Esophagus squamous epithelium (tissue), 5 donors: Measurements from ENCODE around the gene WDR36. TPM values are rescaled to one million over a fixed set of nuclear protein-coding genes. Genes with fewer than 3 reads are reported as not detected.

Experiments
- DNase-seq: peaks from one replicate; lab custom pipeline; 2025; lab: John Stamatoyannopoulos, UW
- H3K27ac ChIP-seq, 4 donors: fragments of 200-600 bp; sonication (generic); one replicate each; pipeline ENCODE4 v1.5.1; 2016 to 2019; ENCODE audit warnings: mild to moderate bottlenecking in 1 of 4
- H3K27me3 ChIP-seq, 4 donors: fragments of 200-600 bp; sonication (generic); 1 replicate in 3 of 4; 2 replicates in 1 of 4; pipeline versions ENCODE4 v1.5.1 to v1.6.0; 2017 to 2021; ENCODE audit warnings: antibody characterized with exemption in 1 of 4
- H3K36me3 ChIP-seq, 3 donors: fragments of 200-600 bp; sonication (generic); one replicate each; pipeline ENCODE4 v1.5.1; 2016 to 2019
- H3K4me1 ChIP-seq, 3 donors: fragments of 200-600 bp; sonication (generic); one replicate each; pipeline ENCODE4 v1.5.1; 2017 to 2019
- H3K4me3 ChIP-seq, 4 donors: fragments of 200-600 bp; sonication (generic); 1 replicate in 3 of 4; 2 replicates in 1 of 4; pipeline ENCODE4 v1.5.1; 2016 to 2019; ENCODE audit warnings: mild to moderate bottlenecking in 2 of 4, moderate library complexity in 1 of 4
- H3K9me3 ChIP-seq, 3 donors: fragments of 200-600 bp; sonication (generic); one replicate each; pipeline ENCODE4 v1.5.1; 2016 to 2019
- POLR2A ChIP-seq, 4 donors: fragments of 450-650 bp; IDR thresholded peaks; one replicate each; pipeline ENCODE4 v1.6.1; 2017; ENCODE audit warnings: antibody characterized with exemption in 4 of 4, mild to moderate bottlenecking in 4 of 4, moderate library complexity in 3 of 4
- WGBS, 2 donors: methylation state at CpG; one replicate each; pipeline ENCODE4 v1.1.5; 2018; 5-methylcytosine and 5-hydroxymethylcytosine counted together
- intact Hi-C: fragments of 100-400 bp; cut with DNase I; formaldehyde crosslinking; loops from one replicate; pipeline ENCODE4 v1.15.0; 2022
- total RNA-seq, 4 donors: library from RNA; depleted of rRNA; stranded (reverse); fragments of >200 nt; gene quantifications; one replicate each; pipeline ENCODE4 v1.1.0, GENCODE V29; 2016
- TF ChIP-seq, protein P1 (sequence below), 6 experiments: fragments of 450-650 bp in 4 of 6; fragments of 200-600 bp in 2 of 6; sonication (generic) in 2 of 6; IDR thresholded peaks; one replicate each; pipeline ENCODE4 v1.5.1; 2016 to 2019; ENCODE audit warnings: antibody characterized with exemption in 6 of 6, mild to moderate bottlenecking in 4 of 6, moderate library complexity in 4 of 6
- donor health status: DM: yes; HTN: yes; CAD: no.

WDR36 gene
- total RNA-seq, 4 donors from 2014 or later = 13.7 to 42.5 (median 28.3) TPM

DNA sequence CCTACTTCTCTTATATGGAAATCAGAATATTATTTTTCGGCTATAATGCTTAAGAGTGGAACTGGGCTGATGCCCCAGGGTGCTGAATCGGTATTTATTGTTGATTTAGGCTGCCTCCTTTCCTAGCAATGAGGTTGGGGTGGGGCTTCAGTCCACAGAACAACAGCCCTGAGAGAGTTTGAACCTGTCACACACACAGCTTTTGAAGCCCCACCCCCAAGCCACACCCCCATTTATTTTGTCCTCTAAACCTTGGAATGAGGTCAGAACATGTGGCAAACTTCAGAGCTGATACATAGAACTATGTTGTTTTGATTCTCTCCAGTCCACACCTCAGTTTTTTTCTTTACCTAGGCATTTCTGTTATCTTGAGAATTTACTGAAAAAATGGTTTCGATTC lies 80.4 kb downstream of the WDR36 start:
- Histone ChIP-seq H3K4me3 (no peak overlapping the region), H3K36me3 (no peaks in the 10 kb centered on the region)

DNA sequence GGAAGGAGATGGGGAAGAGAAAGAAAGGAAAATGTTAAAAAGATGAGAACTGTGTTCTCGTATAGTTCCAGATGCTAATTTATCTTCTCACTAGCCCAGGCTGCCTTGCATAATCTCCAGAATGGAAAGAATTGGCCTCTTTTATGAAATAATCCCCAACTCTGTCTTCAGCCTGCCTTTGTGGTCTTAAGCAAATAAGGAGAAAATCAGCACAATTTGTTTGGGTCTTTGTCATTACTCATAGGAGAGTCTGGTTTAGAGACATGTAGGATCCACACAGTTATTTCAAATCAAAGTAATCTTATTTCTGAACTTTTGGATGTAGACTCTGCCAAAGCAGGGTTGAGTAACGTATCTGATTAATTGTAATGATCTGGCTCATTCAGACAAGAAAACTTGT lies 81.3 kb downstream of the WDR36 start:
- WGBS, 2 donors = 60 to 71% methylated on average over 2 of the region's 2 CpGs
- TF ChIP-seq POLR2A (IDR thresholded peaks at IDR 0.05) = no peak
- TF ChIP-seq, protein P1, sequence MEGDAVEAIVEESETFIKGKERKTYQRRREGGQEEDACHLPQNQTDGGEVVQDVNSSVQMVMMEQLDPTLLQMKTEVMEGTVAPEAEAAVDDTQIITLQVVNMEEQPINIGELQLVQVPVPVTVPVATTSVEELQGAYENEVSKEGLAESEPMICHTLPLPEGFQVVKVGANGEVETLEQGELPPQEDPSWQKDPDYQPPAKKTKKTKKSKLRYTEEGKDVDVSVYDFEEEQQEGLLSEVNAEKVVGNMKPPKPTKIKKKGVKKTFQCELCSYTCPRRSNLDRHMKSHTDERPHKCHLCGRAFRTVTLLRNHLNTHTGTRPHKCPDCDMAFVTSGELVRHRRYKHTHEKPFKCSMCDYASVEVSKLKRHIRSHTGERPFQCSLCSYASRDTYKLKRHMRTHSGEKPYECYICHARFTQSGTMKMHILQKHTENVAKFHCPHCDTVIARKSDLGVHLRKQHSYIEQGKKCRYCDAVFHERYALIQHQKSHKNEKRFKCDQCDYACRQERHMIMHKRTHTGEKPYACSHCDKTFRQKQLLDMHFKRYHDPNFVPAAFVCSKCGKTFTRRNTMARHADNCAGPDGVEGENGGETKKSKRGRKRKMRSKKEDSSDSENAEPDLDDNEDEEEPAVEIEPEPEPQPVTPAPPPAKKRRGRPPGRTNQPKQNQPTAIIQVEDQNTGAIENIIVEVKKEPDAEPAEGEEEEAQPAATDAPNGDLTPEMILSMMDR (IDR thresholded peaks at IDR 0.05) = no peak
- DNase-seq = no peak
- no peaks in the 10 kb centered on the region for H3K36me3 ChIP-seq
- no peak overlapping the region for H3K4me3 ChIP-seq
- no peaks in the 10 kb centered on the region for H3K4me1 ChIP-seq
- H3K9me3 ChIP-seq = no peaks in the 10 kb centered on the region
- no peak overlapping the region for H3K27ac ChIP-seq
- intact Hi-C loops = no loop called here
- H3K27me3 ChIP-seq = no peaks in the 10 kb centered on the region

More for the DNA sequence above, 80.4 kb downstream of the WDR36 start:
- Histone ChIP-seq H3K27me3 (no peaks in the 10 kb centered on the region), H3K4me1 (no peaks in the 10 kb centered on the region), H3K9me3 (no peaks in the 10 kb centered on the region), H3K27ac (no peak overlapping the region)
- DNase-seq = no peak
- 61 to 70% methylated on average over 3 of the region's 3 CpGs for WGBS, 2 donors
- intact Hi-C loops = no loop called here
- TF ChIP-seq, protein P1 (IDR thresholded peaks at IDR 0.05) = no peak
- TF ChIP-seq POLR2A (IDR thresholded peaks at IDR 0.05) = no peak

Other genes starting within 250 kb of the WDR36 start
- gene TSLP, start 20.6 kb upstream of the WDR36 start, total RNA-seq = 1 to 10 TPM in 2 of 4 donors, under 1 TPM in 2; 0.27 to 4.2 (median 1.6) TPM
- gene CAMK4, start 132.0 kb downstream of the WDR36 start, total RNA-seq = 1 to 10 TPM; 1.5 to 3.2 (median 2.6) TPM